Endothelial cell of umbilical vein (primary cell): ENCODE data around the gene HDAC4. TPM values are rescaled to one million over a fixed set of nuclear protein-coding genes. Genes with fewer than 3 reads are reported as not detected.

Experiments used
- BruUV-seq: library from RNA; stranded (reverse); fragments of 400-500 nt; replicated peaks from 2 replicates; lab custom pipeline; 2021; lab: Mats Ljungman, UMichigan
- CTCF ChIA-PET: fragments of 300-600, 350-600 bp; sonication (Branson Sonifier 250); formaldehyde crosslinking; loops from one replicate; lab custom pipeline; 2021; ENCODE audit warnings: antibody characterized with exemption, inconsistent platforms; lab: Charles Lee
- POLR2A ChIA-PET: fragments of 300-600, 350-600 bp; sonication (Branson Sonifier 250); formaldehyde crosslinking; loops from one replicate; lab custom pipeline; 2021; ENCODE audit warnings: antibody characterized with exemption, inconsistent platforms; lab: Charles Lee
- DNase-seq: peaks from one replicate; pipeline ENCODE4 v3.0.0-alpha.2; 2011; ENCODE audit warnings: low read depth, low spot score
- FAIRE-seq: peaks from 2 replicates; lab custom pipeline; 2011; peaks lifted over from hg19 to GRCh38; lab: Jason Lieb, UNC
- H2AFZ ChIP-seq: 2 replicates; pipeline ENCODE4 v1.6.0; 2012; ENCODE audit warnings: low read depth, low read length, control low read depth, inconsistent platforms
- H3K27ac ChIP-seq: 2 replicates; pipeline ENCODE4 v1.5.1; 2011; ENCODE audit warnings: low read depth, mild to moderate bottlenecking, control low read depth, low read length, moderate library complexity; ENCODE audit not compliant: insufficient read depth
- H3K27me3 ChIP-seq, 2 experiments: 2 replicates each; pipeline versions ENCODE4 v1.6.0 to v1.6.1; 2011; ENCODE audit warnings: low read length in 2 of 2, mixed read lengths in 1 of 2; ENCODE audit not compliant: control insufficient read depth in 2 of 2, insufficient read depth in 2 of 2
- H3K36me3 ChIP-seq, 2 experiments: 2 replicates in 1 of 2; 3 replicates in 1 of 2; pipeline ENCODE4 v1.5.1; 2011; ENCODE audit warnings: low read length in 2 of 2, mild to moderate bottlenecking in 1 of 2, moderate library complexity in 1 of 2; ENCODE audit not compliant: control insufficient read depth in 2 of 2, insufficient read depth in 2 of 2; ENCODE audit errors: extremely low read depth in 1 of 2
- H3K4me1 ChIP-seq: 3 replicates; pipeline ENCODE4 v1.5.1; 2011; ENCODE audit warnings: mild to moderate bottlenecking, low read length; ENCODE audit not compliant: control insufficient read depth, insufficient read depth; ENCODE audit errors: extremely low read depth
- H3K4me2 ChIP-seq: 2 replicates; pipeline ENCODE4 v1.6.1; 2011; ENCODE audit warnings: low read length, control low read depth, mixed read lengths; ENCODE audit not compliant: insufficient read depth
- H3K4me3 ChIP-seq, 3 experiments: fragments of 200-600 bp in 1 of 3; sonication (generic), shearing (Covaris generic) in 1 of 3; replicated peaks in 1 of 3; 2 replicates each; pipeline ENCODE4 v1.5.1; 2011 to 2016; ENCODE audit warnings: control low read depth in 3 of 3, low read length in 3 of 3, mild to moderate bottlenecking in 2 of 3, inconsistent platforms in 1 of 3, low read depth in 1 of 3, moderate library complexity in 1 of 3; ENCODE audit not compliant: insufficient read depth in 1 of 3
- H3K79me2 ChIP-seq: 2 replicates; pipeline ENCODE4 v1.6.0; 2012; ENCODE audit warnings: low read length, inconsistent platforms; ENCODE audit not compliant: control insufficient read depth, insufficient read depth
- H3K9ac ChIP-seq: replicated peaks from 2 replicates; pipeline ENCODE3; 2011; ENCODE audit warnings: low read length, control low read depth; ENCODE audit not compliant: insufficient read depth; ENCODE audit errors: extremely low read depth
- H3K9me1 ChIP-seq: replicated peaks from 3 replicates; pipeline ENCODE4 v1.6.0; 2011; ENCODE audit warnings: mild to moderate bottlenecking, low read length; ENCODE audit not compliant: control insufficient read depth, insufficient read depth; ENCODE audit errors: extremely low read depth
- H3K9me3 ChIP-seq: replicated peaks from 2 replicates; pipeline ENCODE4 v1.5.1; 2012; ENCODE audit warnings: low read length, inconsistent platforms; ENCODE audit not compliant: control insufficient read depth, insufficient read depth
- H4K20me1 ChIP-seq: replicated peaks from 2 replicates; pipeline ENCODE3; 2011; ENCODE audit warnings: mild to moderate bottlenecking, low read length; ENCODE audit not compliant: control insufficient read depth, insufficient read depth; ENCODE audit errors: extremely low read depth
- CTCF ChIP-seq, 2 donors: IDR thresholded peaks; 1 replicate in 1 of 2; 2 replicates in 1 of 2; pipeline ENCODE4 v1.5.1; 2011; ENCODE audit warnings: low read length in 2 of 2, mild to moderate bottlenecking in 2 of 2, moderate library complexity in 2 of 2, control low read depth in 1 of 2, inconsistent platforms in 1 of 2, low read depth in 1 of 2; ENCODE audit not compliant: insufficient read depth in 1 of 2; ENCODE audit errors: extremely low read depth in 1 of 2
- EZH2 ChIP-seq: IDR thresholded peaks from 2 replicates; pipeline ENCODE4 v1.6.1; 2012; ENCODE audit warnings: borderline replicate concordance, low read depth, mild to moderate bottlenecking, moderate library complexity, low read length, inconsistent platforms; ENCODE audit not compliant: severe bottlenecking
- FOS ChIP-seq: IDR thresholded peaks from 2 replicates; pipeline ENCODE4 v1.6.1; 2011; ENCODE audit warnings: mild to moderate bottlenecking, low read length, moderate library complexity, borderline replicate concordance; ENCODE audit not compliant: insufficient read depth
- GATA2 ChIP-seq: IDR thresholded peaks from 2 replicates; pipeline ENCODE4 v1.7.0; 2011; ENCODE audit warnings: low read depth, mild to moderate bottlenecking, moderate library complexity, mixed read lengths, low read length; ENCODE audit not compliant: insufficient read length, insufficient read depth
- JUN ChIP-seq: IDR thresholded peaks from 2 replicates; pipeline ENCODE4 v1.6.1; 2011; ENCODE audit warnings: borderline replicate concordance, low read depth; ENCODE audit not compliant: insufficient read length, insufficient read depth
- MAX ChIP-seq: IDR thresholded peaks from 2 replicates; pipeline ENCODE4 v1.6.1; 2011; ENCODE audit not compliant: insufficient read depth, insufficient read length
- MYC ChIP-seq: IDR thresholded peaks from one replicate; pipeline ENCODE4 v1.6.1; 2011; ENCODE audit warnings: mild to moderate bottlenecking, low read depth, low read length
- POLR2A ChIP-seq: IDR thresholded peaks from 2 replicates; pipeline ENCODE4 v1.6.1; 2012; ENCODE audit warnings: low read depth, mild to moderate bottlenecking, control low read depth, low read length
- POLR2AphosphoS5 ChIP-seq: IDR thresholded peaks from 2 replicates; pipeline ENCODE4 v1.6.1; 2012; ENCODE audit warnings: low read depth, mild to moderate bottlenecking, control low read depth, low read length, moderate library complexity; ENCODE audit not compliant: insufficient read depth
- dilution Hi-C: fragments of 300-500 bp; cut with MboI; formaldehyde crosslinking; loops from one replicate; pipeline ENCODE4 v1.15.0; 2019; ENCODE audit warnings: low sequenced_read_pairs; ENCODE audit not compliant: extremely low pct_ligation_motif_present
- intact Hi-C: fragments of 100-400 bp; cut with micrococcal nuclease; formaldehyde crosslinking; loops from one replicate; pipeline ENCODE4 v1.10.0; 2022
- polyA plus RNA-seq, 4 experiments: library from polyadenylated mRNA; depleted of rRNA in 3 of 4; stranded (reverse) in 3 of 4; unstranded in 1 of 4; fragments of >200 nt; gene quantifications; 2 replicates each; pipeline versions ENCODE4 v1.2.1 to v1.2.3, GENCODE V29; 2011 to 2012; ENCODE audit warnings: missing spikeins in 1 of 4
- total RNA-seq: library from RNA; stranded (reverse); gene quantifications from 2 replicates; pipeline ENCODE4 v1.2.3, GENCODE V29; 2021

HDAC4 gene
- total and polyA plus RNA-seq, 2 donors (not counting 3 experiments of a cell fraction or from before 2014, with no cell fraction given), result 13.4 to 33.0 TPM

- no TSS peak for BruUV-seq
- peaks cover 0 to 6% of the 10 kb centered on the region in 2 experiments for H3K36me3 ChIP-seq
- H3K27ac ChIP-seq, result no peak overlapping the region
- H3K4me3 ChIP-seq, result no peak overlapping the region
- no peak overlapping the region for H3K4me2 ChIP-seq
- H3K9ac ChIP-seq, result no peak overlapping the region
- POLR2A ChIA-PET, result no interaction called here
- FAIRE-seq (no peak), DNase-seq (no peak)
- no peaks in the 10 kb centered on the region for H3K9me1 ChIP-seq
- intact Hi-C loops (no loop called here), dilution Hi-C loops (no loop called here)
- no peaks in the 10 kb centered on the region for H3K9me3 ChIP-seq
- CTCF ChIA-PET, result no interaction called here
- H2AFZ ChIP-seq, result no peak overlapping the region
- no peaks in the 10 kb centered on the region for H4K20me1 ChIP-seq
- no peaks in the 10 kb centered on the region for H3K27me3 ChIP-seq
- no peak for TF ChIP-seq POLR2A
- TF ChIP-seq MYC, result no peak
- no peak for TF ChIP-seq GATA2
- no peak for TF ChIP-seq MAX
- TF ChIP-seq POLR2AphosphoS5, result no peak
- no peak for TF ChIP-seq JUN
- TF ChIP-seq CTCF (IDR thresholded peaks at IDR 0.05; ENCODE audit: extremely low read depth in 1 of 2, insufficient read depth in 1 of 2, low read depth in 1 of 2, low read length in 2 of 2), result no peak
- no peak for TF ChIP-seq EZH2
- TF ChIP-seq FOS, result no peak
- H3K79me2 ChIP-seq, result no peaks in the 10 kb centered on the region
- H3K4me1 ChIP-seq, result no peaks in the 10 kb centered on the region
Measured at GRCh38 chr2:239186516-239187357, 214.1 kb downstream of the HDAC4 start.
